Fibroblast of the aortic adventitia (primary cell): ENCODE data around the gene PHACTR3. TPM values are rescaled to one million over a fixed set of nuclear protein-coding genes. Genes with fewer than 3 reads are reported as not detected.

ENCODE experiments used
- DNase-seq: peaks from one replicate; pipeline ENCODE4 v3.0.0-alpha.2; 2010; ENCODE audit warnings: low read depth
- H3K4me3 ChIP-seq: 2 replicates; pipeline ENCODE4 v1.5.1; 2011; ENCODE audit warnings: low read depth, mild to moderate bottlenecking, control low read depth, low read length, moderate library complexity
- total RNA-seq: library from RNA; depleted of rRNA; stranded (reverse); fragments of >200 nt; gene quantifications from 2 replicates; pipeline ENCODE4 v1.2.3, GENCODE V29; 2012; ENCODE audit warnings: low replicate concordance
- TF ChIP-seq, protein P1 (sequence below): IDR thresholded peaks from 2 replicates; pipeline ENCODE4 v1.5.1; 2011; ENCODE audit warnings: mild to moderate bottlenecking, low read length, control low read depth, inconsistent platforms; ENCODE audit not compliant: insufficient read depth

The PHACTR3 gene
- total RNA-seq, 1 donor, result not detected

DNA sequence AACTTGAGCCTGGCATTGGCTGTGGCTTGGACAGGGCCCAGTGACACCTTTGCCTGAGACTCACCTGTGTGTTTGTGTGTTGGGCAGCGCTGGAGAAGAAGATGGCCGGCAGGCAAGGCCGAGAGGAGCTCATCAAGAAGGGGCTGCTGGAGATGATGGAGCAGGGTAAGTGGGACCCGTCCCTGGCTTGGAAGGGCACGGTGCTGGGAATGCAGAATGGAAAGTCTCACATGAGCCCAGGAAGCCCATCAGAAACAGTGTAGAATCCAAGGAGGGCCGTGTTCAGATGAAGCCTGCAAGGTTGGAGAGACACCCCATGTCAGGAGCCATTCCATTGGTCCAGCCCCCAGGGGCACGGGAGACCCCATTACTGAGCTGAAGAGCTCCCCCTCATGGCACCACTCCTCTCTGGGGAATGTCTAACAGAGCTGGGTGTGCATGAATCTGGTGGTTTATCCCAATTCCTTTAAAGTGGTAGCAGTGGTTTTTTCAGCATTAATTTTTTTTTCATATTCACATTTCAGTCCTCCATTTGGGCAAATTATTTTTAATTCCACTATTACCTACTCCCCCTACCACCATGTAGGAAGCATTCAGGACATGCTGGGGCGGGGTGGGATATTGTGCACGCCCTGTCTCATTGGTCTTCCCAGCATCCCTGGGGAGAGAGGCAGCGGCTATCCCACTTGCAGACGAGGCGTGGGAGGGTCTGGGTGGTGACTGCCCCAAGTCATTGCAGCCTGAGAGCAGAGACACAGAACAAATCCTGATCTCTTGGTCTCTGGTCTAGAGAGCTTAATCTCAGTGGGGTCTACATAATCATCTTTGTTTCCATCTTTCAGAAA is 143.6 kb downstream of the PHACTR3 start:
- TF ChIP-seq, protein P1, sequence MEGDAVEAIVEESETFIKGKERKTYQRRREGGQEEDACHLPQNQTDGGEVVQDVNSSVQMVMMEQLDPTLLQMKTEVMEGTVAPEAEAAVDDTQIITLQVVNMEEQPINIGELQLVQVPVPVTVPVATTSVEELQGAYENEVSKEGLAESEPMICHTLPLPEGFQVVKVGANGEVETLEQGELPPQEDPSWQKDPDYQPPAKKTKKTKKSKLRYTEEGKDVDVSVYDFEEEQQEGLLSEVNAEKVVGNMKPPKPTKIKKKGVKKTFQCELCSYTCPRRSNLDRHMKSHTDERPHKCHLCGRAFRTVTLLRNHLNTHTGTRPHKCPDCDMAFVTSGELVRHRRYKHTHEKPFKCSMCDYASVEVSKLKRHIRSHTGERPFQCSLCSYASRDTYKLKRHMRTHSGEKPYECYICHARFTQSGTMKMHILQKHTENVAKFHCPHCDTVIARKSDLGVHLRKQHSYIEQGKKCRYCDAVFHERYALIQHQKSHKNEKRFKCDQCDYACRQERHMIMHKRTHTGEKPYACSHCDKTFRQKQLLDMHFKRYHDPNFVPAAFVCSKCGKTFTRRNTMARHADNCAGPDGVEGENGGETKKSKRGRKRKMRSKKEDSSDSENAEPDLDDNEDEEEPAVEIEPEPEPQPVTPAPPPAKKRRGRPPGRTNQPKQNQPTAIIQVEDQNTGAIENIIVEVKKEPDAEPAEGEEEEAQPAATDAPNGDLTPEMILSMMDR, result no peak
- DNase-seq, result no peak
- no peak overlapping the region for H3K4me3 ChIP-seq

- peak; percentile 57 for DNase-seq
- H3K4me3 ChIP-seq, result no peak overlapping the region
- TF ChIP-seq, protein P1, result no peak
Observed at GRCh38 chr20:59748619-59749191, 144.4 kb downstream of the PHACTR3 start.

DNA sequence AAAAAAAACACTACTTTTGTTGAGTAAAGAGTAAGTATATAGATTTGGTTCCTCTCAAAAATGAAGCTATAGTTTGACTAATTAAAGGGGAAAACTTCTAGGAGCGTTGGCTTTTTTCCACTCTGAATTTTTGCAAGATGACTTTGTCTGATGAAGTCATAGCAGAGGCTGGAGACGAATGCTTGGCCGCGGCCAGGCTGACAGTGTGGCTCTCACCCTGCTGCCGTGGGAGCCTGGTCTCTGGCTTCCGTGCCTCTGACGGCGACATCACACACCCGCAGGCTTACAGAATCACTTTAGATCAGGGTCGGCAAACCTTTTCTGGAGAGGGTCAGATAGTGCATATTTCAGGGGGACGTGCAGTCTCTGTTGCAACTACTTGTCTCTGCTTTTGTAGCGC is 145.0 kb downstream of the PHACTR3 start:
- TF ChIP-seq, protein P1, result no peak
- peak; percentile 27 for DNase-seq
- no peak overlapping the region for H3K4me3 ChIP-seq

GRCh38 chr20:59750209-59750840 is 146.0 kb downstream of the PHACTR3 start:
- no peak overlapping the region for H3K4me3 ChIP-seq
- DNase-seq, result no peak
- TF ChIP-seq, protein P1, result no peak

- no peak overlapping the region for H3K4me3 ChIP-seq
- TF ChIP-seq, protein P1, result peak; percentile 28
- peak; percentile 9 for DNase-seq
Observed at GRCh38 chr20:59751075-59751711, 146.9 kb downstream of the PHACTR3 start.

DNA sequence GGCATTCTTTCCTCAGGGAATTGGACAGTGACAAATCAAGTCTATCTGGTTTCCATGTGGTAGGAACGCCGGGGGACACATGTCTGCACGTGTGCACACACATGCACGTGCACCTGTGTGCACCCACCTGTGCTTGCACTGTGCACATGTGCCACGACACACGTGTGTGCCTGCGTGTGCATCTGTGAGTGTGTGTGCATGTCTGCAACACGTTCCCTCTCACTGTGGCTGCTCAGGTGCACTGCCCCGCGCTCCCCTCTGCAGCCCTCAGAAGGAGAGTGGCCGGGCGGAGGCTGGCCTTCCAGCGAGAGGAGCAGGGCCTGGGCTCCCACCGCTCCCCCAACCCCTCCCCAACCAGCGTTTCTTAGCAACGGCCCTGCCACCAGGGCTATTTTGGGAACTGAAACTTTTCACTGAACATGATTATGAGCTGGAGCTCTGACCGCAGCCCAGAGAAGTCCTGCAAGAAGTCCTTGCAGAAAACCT is 147.8 kb downstream of the PHACTR3 start:
- H3K4me3 ChIP-seq, result no peak overlapping the region
- TF ChIP-seq, protein P1, result no peak
- DNase-seq, result no peak
